ENCODE measurements around the gene NUDCD3. TPM values are rescaled to one million over a fixed set of nuclear protein-coding genes. Genes with fewer than 3 reads are reported as not detected.

The NUDCD3 gene
- total RNA-seq, 1 donor from 2014 or later = 91.0 TPM

- Histone ChIP-seq H3K4me1 (peaks cover 18% of the 10 kb centered on the region), H3K27ac (no peak overlapping the region), H3K36me3 (peaks cover 12% of the 10 kb centered on the region), H3K27me3 (no peaks in the 10 kb centered on the region), H3K9me3 (no peaks in the 10 kb centered on the region), H3K4me3 (no peak overlapping the region)
- ATAC-seq (peak; percentile 24), DNase-seq (no peak)
- intact Hi-C loops (cut with DNase I) = no loop called here
- TF ChIP-seq, protein P1, sequence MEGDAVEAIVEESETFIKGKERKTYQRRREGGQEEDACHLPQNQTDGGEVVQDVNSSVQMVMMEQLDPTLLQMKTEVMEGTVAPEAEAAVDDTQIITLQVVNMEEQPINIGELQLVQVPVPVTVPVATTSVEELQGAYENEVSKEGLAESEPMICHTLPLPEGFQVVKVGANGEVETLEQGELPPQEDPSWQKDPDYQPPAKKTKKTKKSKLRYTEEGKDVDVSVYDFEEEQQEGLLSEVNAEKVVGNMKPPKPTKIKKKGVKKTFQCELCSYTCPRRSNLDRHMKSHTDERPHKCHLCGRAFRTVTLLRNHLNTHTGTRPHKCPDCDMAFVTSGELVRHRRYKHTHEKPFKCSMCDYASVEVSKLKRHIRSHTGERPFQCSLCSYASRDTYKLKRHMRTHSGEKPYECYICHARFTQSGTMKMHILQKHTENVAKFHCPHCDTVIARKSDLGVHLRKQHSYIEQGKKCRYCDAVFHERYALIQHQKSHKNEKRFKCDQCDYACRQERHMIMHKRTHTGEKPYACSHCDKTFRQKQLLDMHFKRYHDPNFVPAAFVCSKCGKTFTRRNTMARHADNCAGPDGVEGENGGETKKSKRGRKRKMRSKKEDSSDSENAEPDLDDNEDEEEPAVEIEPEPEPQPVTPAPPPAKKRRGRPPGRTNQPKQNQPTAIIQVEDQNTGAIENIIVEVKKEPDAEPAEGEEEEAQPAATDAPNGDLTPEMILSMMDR (IDR thresholded peaks at IDR 0.05) = no peak
These were observed 41.4 kb downstream of the NUDCD3 start for GRCh38 chr7:44448922-44449583.

DNA sequence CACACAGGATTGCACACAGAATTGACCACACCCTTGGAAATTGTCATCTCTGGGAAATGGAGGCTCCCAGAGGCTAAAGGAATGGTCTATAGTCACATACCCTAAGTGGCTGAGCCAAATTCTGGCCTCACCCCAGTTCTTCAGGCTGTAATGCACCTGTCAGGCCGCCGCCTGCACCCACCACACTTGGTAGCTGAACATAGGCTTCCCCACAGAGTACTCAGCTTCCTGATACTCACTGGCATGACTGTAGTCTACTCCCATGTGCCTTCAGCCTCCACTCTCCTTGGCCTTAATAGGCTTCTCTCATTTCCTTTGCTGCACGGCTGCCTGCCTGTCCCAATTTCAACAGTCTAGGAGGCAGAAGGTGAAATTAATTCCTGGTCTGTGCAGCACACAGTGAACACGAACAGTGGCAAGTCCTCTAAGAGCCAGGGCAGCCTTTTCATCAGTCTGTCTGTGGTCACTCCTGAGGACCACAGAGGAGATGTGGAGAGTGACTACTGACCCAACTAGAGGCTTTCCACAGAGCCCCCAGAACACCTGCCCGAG is 42.5 kb downstream of the NUDCD3 start:
- Histone ChIP-seq H3K27me3 (no peaks in the 10 kb centered on the region), H3K36me3 (peaks cover 12% of the 10 kb centered on the region), H3K27ac (no peak overlapping the region), H3K4me3 (no peak overlapping the region), H3K4me1 (peaks cover 18% of the 10 kb centered on the region), H3K9me3 (no peaks in the 10 kb centered on the region)
- DNase-seq = no peak
- TF ChIP-seq, protein P1 (IDR thresholded peaks at IDR 0.05) = no peak
- no peak for ATAC-seq
- intact Hi-C loops (cut with DNase I) = no loop called here

DNA sequence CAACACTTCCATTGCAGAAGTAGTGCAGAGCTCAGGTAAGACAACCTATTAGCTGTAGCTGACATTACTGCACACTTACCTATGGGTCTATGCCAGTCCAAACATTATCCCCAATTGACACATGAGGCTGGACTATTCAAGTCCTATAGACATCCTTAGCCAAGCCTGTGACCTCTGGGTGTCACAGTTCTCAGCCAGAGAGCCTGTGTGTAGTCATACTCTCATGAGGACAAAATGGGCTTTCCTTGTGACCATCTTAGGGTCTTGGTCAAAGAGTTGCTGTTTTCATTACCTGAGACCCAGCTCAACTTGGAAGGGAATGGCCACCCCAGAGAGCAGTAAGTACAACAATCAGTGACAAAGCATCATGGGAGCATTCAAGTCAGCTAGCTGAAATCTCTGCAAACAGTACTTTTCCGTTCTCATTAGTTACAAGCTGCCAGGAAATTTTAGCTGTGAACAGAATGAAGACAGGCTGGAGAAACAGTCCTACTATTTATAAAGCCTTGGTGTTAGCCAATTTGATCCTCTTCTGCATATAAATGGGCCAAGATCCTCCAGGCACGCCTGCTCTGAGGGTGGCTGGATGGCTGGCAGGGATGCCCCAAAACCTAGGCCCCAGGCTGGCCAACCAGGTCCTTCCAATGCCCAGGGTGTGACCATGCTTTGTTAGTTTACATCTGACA is 44.3 kb downstream of the NUDCD3 start:
- Histone ChIP-seq H3K4me3 (no peak overlapping the region), H3K27me3 (no peaks in the 10 kb centered on the region), H3K27ac (no peak overlapping the region), H3K4me1 (peaks cover 18% of the 10 kb centered on the region), H3K9me3 (no peaks in the 10 kb centered on the region), H3K36me3 (no peaks in the 10 kb centered on the region)
- TF ChIP-seq, protein P1 (IDR thresholded peaks at IDR 0.05) = no peak
- intact Hi-C loops (cut with DNase I) = no loop called here
- DNase-seq (no peak), ATAC-seq (no peak)

DNA sequence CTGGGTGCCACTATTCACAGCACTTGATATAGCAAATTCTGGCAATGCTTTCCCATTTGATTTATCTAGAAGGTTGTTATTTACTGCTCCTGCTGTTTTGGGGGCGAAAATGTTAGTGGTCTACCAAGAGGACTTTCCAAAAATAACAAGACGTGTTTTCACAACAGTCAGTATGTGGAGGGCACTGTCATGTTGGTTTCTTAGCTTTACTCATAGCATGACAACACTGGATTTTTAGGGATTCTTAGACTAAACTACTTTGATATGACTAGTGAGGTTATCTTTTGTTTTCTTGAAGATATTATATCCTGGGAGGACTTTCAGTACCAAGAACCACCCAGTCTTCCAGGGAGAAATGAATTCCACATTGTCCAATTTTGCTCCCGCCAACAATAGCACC is 49.4 kb downstream of the NUDCD3 start:
- no peaks in the 10 kb centered on the region for H3K36me3 ChIP-seq
- peaks cover 5% of the 10 kb centered on the region for H3K4me1 ChIP-seq
- H3K27me3 ChIP-seq = no peaks in the 10 kb centered on the region
- H3K27ac ChIP-seq = no peak overlapping the region
- TF ChIP-seq, protein P1 (IDR thresholded peaks at IDR 0.05) = no peak
- no peak for ATAC-seq
- H3K4me3 ChIP-seq = no peak overlapping the region
- no peak for DNase-seq
- no peaks in the 10 kb centered on the region for H3K9me3 ChIP-seq
- intact Hi-C loops (cut with DNase I) = no loop called here

DNA sequence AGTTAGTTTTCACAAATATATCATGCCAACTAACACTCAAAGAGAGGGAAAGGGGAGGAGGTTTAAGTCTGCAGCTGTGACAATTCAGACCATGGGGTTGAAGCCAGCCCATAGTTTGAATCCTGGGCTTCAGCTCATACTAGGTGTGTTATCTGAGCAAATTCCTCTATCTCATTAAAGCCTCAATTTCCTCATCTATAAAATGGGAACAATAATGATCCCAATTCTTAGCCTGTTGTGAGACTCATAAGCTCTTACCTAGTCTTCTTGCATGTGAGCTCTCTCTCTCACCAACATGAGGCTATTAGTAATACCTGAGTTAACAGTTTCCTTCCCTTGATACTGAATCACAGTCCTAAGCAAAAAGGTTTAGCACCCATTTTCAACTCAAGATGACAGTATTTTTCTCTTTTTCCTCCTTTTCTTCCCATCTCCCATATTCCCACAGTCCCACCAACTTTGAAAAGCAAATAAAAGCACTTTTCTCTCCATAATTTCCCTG is 49.8 kb downstream of the NUDCD3 start:
- no peaks in the 10 kb centered on the region for H3K36me3 ChIP-seq
- ATAC-seq (no peak), DNase-seq (no peak)
- no peaks in the 10 kb centered on the region for H3K9me3 ChIP-seq
- intact Hi-C loops (cut with DNase I) = no loop called here
- TF ChIP-seq, protein P1 (IDR thresholded peaks at IDR 0.05) = no peak
- no peak overlapping the region for H3K27ac ChIP-seq
- H3K4me1 ChIP-seq = peaks cover under 1% of the 10 kb centered on the region
- no peak overlapping the region for H3K4me3 ChIP-seq
- no peaks in the 10 kb centered on the region for H3K27me3 ChIP-seq
